A549 (cell line): ENCODE results near the gene SLC7A10.
A peak's percentile ranks its signal among the peaks of the same experiment; 100 is the strongest.

Experiments used
- BHLHE40 ChIP-seq: IDR thresholded peaks from 2 replicates; pipeline ENCODE4 v1.6.1; 2012; ENCODE audit warnings: low read depth, low read length, inconsistent platforms
- CHD4 ChIP-seq: fragments of 200-600 bp; sonication (generic); IDR thresholded peaks from 2 replicates; pipeline ENCODE4 v1.6.1; 2016; ENCODE audit warnings: antibody characterized with exemption, mild to moderate bottlenecking, borderline replicate concordance
- NR3C1 ChIP-seq: fragments of >200 bp; sonication (Bioruptor Twin); formaldehyde crosslinking; IDR thresholded peaks from 3 replicates; pipeline ENCODE4 v1.6.1; 2017
- PHF8 ChIP-seq: fragments of 200-600 bp; sonication (generic); IDR thresholded peaks from 2 replicates; pipeline ENCODE4 v1.6.1; 2016; ENCODE audit warnings: low read depth, mild to moderate bottlenecking, antibody characterized with exemption, moderate library complexity, borderline replicate concordance
- POLR2A ChIP-seq: IDR thresholded peaks from 2 replicates; pipeline ENCODE4 v1.6.1; 2012; ENCODE audit warnings: mild to moderate bottlenecking, low read length
- RAD21 ChIP-seq, 2 experiments: fragments of >200 bp in 1 of 2; sonication (Bioruptor Twin) in 1 of 2; formaldehyde crosslinking in 1 of 2; IDR thresholded peaks in 1 of 2; conservative IDR thresholded peaks in 1 of 2; 2 replicates in 1 of 2; 3 replicates in 1 of 2; pipeline ENCODE4 v1.6.1; 2012 to 2018; ENCODE audit warnings: inconsistent platforms in 1 of 2
- RCOR1 ChIP-seq: fragments of 150-350 bp; IDR thresholded peaks from 2 replicates; pipeline ENCODE4 v1.6.1; 2014; ENCODE audit warnings: antibody characterized with exemption, low read length, low read depth
- ZFP36 ChIP-seq: fragments of 450-650 bp; IDR thresholded peaks from 2 replicates; pipeline ENCODE4 v1.6.1; 2014; ENCODE audit warnings: borderline replicate concordance; ENCODE audit not compliant: partially characterized antibody
- ZSCAN20 ChIP-seq: fragments of 250-450 bp; sonication (Bioruptor Pico); IDR thresholded peaks from 2 replicates; pipeline ENCODE4 v1.8.0; 2022; ENCODE audit warnings: mild to moderate bottlenecking, moderate library complexity
- TF ChIP-seq, protein P1 (sequence below): fragments of >200 bp; sonication (Bioruptor Twin); formaldehyde crosslinking; IDR thresholded peaks from 3 replicates; pipeline ENCODE4 v1.5.1; 2016
- TF ChIP-seq, protein P2 (sequence below): fragments of 150-350 bp; IDR thresholded peaks from 2 replicates; pipeline ENCODE4 v1.6.1; 2014; ENCODE audit warnings: low read depth, mild to moderate bottlenecking, low read length

DNA sequence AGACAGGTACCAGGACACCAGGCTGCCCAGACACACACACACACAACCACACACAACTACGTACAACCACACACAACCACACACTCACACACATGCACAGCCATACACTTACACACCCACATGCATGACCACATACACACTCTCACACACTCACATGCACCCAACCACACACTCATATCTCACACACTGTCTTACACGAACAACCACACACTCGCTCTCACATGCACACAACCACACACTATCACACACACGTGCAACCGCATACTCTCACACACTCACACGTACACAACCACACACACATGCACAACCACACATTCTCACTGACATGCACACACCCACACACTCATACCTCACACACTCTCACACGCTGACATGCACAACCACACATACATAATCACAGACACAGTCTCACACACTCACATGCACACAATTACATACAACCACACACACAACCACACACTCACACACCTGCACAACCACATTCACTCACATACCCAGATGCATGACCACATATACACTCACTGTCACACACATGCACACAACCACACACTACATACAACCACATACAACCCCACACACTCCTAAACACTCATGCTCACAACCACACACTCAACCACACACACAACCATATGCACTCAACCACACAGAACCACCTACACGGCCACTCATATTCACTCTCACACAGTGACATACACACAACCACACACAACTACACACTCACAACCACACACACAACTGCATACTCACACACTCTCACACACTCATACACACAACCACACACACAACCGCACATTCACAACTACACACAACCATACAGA lies 7.6 kb upstream of the SLC7A10 start:
- TF ChIP-seq POLR2A (peak; percentile 17; the same call in 1 of the 2 replicates), ZSCAN20 (CRISPR knock-in tag) (no peak), CHD4 (no peak), BHLHE40 (no peak), NR3C1 (no peak), ZFP36 (no peak), PHF8 (no peak), RCOR1 (no peak), RAD21 (conservative IDR thresholded peaks at IDR 0.05 in 1 of 2, IDR thresholded peaks at IDR 0.05 in 1 of 2) (no peak)
- TF ChIP-seq, protein P1, sequence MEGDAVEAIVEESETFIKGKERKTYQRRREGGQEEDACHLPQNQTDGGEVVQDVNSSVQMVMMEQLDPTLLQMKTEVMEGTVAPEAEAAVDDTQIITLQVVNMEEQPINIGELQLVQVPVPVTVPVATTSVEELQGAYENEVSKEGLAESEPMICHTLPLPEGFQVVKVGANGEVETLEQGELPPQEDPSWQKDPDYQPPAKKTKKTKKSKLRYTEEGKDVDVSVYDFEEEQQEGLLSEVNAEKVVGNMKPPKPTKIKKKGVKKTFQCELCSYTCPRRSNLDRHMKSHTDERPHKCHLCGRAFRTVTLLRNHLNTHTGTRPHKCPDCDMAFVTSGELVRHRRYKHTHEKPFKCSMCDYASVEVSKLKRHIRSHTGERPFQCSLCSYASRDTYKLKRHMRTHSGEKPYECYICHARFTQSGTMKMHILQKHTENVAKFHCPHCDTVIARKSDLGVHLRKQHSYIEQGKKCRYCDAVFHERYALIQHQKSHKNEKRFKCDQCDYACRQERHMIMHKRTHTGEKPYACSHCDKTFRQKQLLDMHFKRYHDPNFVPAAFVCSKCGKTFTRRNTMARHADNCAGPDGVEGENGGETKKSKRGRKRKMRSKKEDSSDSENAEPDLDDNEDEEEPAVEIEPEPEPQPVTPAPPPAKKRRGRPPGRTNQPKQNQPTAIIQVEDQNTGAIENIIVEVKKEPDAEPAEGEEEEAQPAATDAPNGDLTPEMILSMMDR = no peak
- TF ChIP-seq, protein P2, sequence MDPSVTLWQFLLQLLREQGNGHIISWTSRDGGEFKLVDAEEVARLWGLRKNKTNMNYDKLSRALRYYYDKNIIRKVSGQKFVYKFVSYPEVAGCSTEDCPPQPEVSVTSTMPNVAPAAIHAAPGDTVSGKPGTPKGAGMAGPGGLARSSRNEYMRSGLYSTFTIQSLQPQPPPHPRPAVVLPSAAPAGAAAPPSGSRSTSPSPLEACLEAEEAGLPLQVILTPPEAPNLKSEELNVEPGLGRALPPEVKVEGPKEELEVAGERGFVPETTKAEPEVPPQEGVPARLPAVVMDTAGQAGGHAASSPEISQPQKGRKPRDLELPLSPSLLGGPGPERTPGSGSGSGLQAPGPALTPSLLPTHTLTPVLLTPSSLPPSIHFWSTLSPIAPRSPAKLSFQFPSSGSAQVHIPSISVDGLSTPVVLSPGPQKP = no peak
